Right lobe of liver (tissue), 6 donors: Measurements from ENCODE around the gene MYO7B. TPM values are rescaled to one million over a fixed set of nuclear protein-coding genes. Genes with fewer than 3 reads are reported as not detected.

Experiments
- ATAC-seq, 4 donors: fragments of 200-7000 bp; cut with Tn5 transposase; one replicate each; pipeline ENCODE4 v1.9.1; 2020; ENCODE audit warnings: mild to moderate bottlenecking in 4 of 4, moderate library complexity in 4 of 4
- DNase-seq, 3 donors: peaks; one replicate each; pipeline ENCODE4 v3.0.0-alpha.2; 2020
- H3K27ac ChIP-seq, 3 donors: fragments of 200-600 bp; one replicate each; pipeline ENCODE4 v1.8.0; 2022
- H3K27me3 ChIP-seq, 2 donors: fragments of 200-600 bp; one replicate each; pipeline ENCODE4 v1.8.0; 2022
- H3K36me3 ChIP-seq, 4 donors: fragments of 200-600 bp; sonication (generic) in 1 of 4; one replicate each; pipeline versions ENCODE4 v1.5.1 to v1.8.0; 2017 to 2022; ENCODE audit warnings: control low read depth in 1 of 4
- H3K4me1 ChIP-seq, 4 donors: fragments of 200-600 bp; sonication (generic) in 1 of 4; one replicate each; pipeline versions ENCODE4 v1.5.1 to v1.8.0; 2017 to 2022; ENCODE audit warnings: control low read depth in 1 of 4
- H3K4me3 ChIP-seq, 3 donors: fragments of 200-600 bp; one replicate each; pipeline ENCODE4 v1.8.0; 2022
- H3K9me3 ChIP-seq, 4 donors: fragments of 200-600 bp; sonication (generic) in 1 of 4; one replicate each; pipeline versions ENCODE4 v1.5.1 to v1.8.0; 2017 to 2022; ENCODE audit warnings: control low read depth in 1 of 4
- POLR2A ChIP-seq: fragments of 450-650 bp; IDR thresholded peaks from one replicate; pipeline ENCODE4 v1.6.1; 2017; ENCODE audit warnings: antibody characterized with exemption, mild to moderate bottlenecking
- WGBS: methylation state at CpG from one replicate; pipeline ENCODE4 v1.1.6; 2018; ENCODE audit warnings: low coverage, low lambda C conversion rate; ENCODE audit not compliant: insufficient coverage; ENCODE audit errors: missing lambda C conversion rate; 5-methylcytosine and 5-hydroxymethylcytosine counted together
- intact Hi-C, 2 donors: fragments of 100-400 bp; cut with DNase I; formaldehyde crosslinking; loops; one replicate each; pipeline versions ENCODE4 v1.11.2 to v1.14.1; 2022
- total RNA-seq, 6 experiments: library from RNA; depleted of rRNA in 2 of 6; stranded (reverse); fragments of >200 nt in 2 of 6; fragmentation: NEBNext Ultra II Directional in 3 of 6; extraction: Animal tissue kit (Norgen Biotek cat#: 25700) in 3 of 6; gene quantifications; one replicate each; pipeline versions ENCODE4 v1.1.0 to v1.2.4, GENCODE V29; 2016 to 2023
- TF ChIP-seq, protein P1 (sequence below), 4 donors: fragments of 200-600 bp in 3 of 4; fragments of 450-650 bp in 1 of 4; IDR thresholded peaks; one replicate each; pipeline versions ENCODE4 v1.5.1 to v1.8.0; 2016 to 2022; ENCODE audit warnings: antibody characterized with exemption in 4 of 4, mild to moderate bottlenecking in 2 of 4
- donor health status: DM: no; HTN: yes; CAD: no.
- donor health status: DM: no; HTN: no; CAD: no.
- donor health status: DM: no; HTN: no; CAD: no.
- donor health status: DM: no; HTN: yes; CAD: no.
- donor health status: DM: no; HTN: yes; CAD: no.

Gene MYO7B
- total RNA-seq, 6 experiments from 2014 or later: 0.21 to 2.7 (median 0.37) TPM; not detected in 1

DNA sequence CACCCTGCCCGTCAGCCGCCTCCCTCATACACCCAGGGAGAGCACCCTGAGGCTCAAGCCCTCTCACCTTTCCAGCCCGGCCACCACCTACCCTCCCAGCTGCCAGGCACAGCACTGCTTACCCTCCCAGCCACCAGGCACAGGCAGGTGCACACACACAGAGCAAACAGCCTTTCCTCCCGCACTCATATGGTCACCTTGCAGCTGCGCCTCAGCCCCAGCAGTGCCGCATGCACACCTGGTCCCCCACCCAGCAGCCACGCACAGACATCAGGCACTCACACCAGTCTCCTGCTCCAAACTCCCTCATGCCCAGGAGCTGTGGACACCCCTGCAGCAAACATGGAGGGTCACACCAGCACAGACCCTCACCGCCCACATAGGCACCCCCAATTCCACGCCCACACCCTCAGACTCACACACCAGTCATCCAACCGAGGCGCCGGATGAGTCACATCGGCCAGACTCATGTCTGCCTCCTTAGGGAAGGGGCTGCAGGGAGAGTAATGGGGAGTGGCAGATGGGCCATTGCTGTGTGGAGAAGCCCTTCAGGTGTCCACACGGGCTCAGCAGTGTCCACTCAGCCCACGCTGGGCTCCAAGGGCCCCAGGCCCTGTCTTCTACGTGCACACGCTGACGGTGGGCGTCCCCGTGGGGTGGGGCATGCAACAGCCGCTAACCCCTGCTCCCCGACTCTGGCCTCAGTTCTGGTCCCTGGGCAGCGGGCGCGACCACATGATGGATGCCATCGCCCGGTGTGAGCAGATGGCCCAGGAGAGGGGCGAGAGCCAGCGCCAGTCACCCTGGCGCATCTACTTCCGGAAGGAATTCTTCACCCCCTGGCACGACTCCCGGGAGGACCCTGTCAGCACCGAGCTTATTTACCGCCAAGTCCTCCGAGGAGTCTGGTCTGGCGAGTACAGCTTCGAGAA, 88.2 kb downstream of the MYO7B start:
- no peaks in the 10 kb centered on the region for H3K9me3 ChIP-seq
- no peak overlapping the region for H3K27ac ChIP-seq
- H3K4me1 ChIP-seq: no peaks in the 10 kb centered on the region
- H3K4me3 ChIP-seq: no peak overlapping the region
- ATAC-seq (no peak), DNase-seq (peak in 2 of 3 donors; percentile 43 to 55)
- WGBS: no CpG with 5 or more reads among the region's 38 CpGs
- H3K36me3 ChIP-seq: no peaks in the 10 kb centered on the region
- no peaks in the 10 kb centered on the region for H3K27me3 ChIP-seq
- intact Hi-C loops: no loop called here
- TF ChIP-seq, protein P1, sequence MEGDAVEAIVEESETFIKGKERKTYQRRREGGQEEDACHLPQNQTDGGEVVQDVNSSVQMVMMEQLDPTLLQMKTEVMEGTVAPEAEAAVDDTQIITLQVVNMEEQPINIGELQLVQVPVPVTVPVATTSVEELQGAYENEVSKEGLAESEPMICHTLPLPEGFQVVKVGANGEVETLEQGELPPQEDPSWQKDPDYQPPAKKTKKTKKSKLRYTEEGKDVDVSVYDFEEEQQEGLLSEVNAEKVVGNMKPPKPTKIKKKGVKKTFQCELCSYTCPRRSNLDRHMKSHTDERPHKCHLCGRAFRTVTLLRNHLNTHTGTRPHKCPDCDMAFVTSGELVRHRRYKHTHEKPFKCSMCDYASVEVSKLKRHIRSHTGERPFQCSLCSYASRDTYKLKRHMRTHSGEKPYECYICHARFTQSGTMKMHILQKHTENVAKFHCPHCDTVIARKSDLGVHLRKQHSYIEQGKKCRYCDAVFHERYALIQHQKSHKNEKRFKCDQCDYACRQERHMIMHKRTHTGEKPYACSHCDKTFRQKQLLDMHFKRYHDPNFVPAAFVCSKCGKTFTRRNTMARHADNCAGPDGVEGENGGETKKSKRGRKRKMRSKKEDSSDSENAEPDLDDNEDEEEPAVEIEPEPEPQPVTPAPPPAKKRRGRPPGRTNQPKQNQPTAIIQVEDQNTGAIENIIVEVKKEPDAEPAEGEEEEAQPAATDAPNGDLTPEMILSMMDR (IDR thresholded peaks at IDR 0.05): no peak
- no peak for TF ChIP-seq POLR2A

DNA sequence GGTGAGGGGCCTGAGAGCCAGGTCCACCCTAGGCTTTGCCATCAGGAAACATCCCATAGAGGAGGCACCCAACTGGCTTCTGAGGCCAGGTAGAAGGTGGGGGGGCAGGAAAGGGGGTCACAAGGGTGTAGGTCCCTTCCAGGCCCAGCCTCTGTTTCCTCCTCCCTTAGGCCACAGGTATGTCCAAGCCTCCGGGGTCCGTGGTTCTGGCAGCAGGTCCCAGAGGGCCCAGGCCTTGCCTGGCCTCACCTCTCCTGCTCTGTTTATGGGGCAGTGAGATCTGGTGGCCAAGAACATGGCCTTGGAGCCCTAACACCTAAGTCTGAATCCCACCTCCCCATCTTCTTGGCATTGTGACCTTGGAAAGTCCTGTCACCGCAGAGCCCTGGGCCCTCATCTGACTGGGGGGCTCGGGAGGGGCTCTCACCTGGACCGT, 88.9 kb downstream of the MYO7B start:
- H3K27ac ChIP-seq: no peak overlapping the region
- no peak for ATAC-seq

GRCh38 chr2:127624756-127625571, 89.5 kb downstream of the MYO7B start:
- no peaks in the 10 kb centered on the region for H3K4me1 ChIP-seq
- 80% methylated on average over 1 of the region's 23 CpGs for WGBS
- TF ChIP-seq, protein P1 (IDR thresholded peaks at IDR 0.05): no peak
- no peak for TF ChIP-seq POLR2A
- DNase-seq: peak in 2 of 3 donors; percentile 40 to 45
- no peaks in the 10 kb centered on the region for H3K36me3 ChIP-seq
- no peaks in the 10 kb centered on the region for H3K9me3 ChIP-seq
- H3K27me3 ChIP-seq: no peaks in the 10 kb centered on the region
- H3K27ac ChIP-seq: no peak overlapping the region
- no peak overlapping the region for H3K4me3 ChIP-seq
- no peak for ATAC-seq
- intact Hi-C loops: no loop called here

More for the DNA sequence above, 88.9 kb downstream of the MYO7B start:
- TF ChIP-seq POLR2A: no peak
- TF ChIP-seq, protein P1 (IDR thresholded peaks at IDR 0.05): no peak
- intact Hi-C loops: no loop called here
- Histone ChIP-seq H3K36me3 (no peaks in the 10 kb centered on the region), H3K4me3 (no peak overlapping the region), H3K27me3 (no peaks in the 10 kb centered on the region), H3K9me3 (no peaks in the 10 kb centered on the region), H3K4me1 (no peaks in the 10 kb centered on the region)
- no CpG with 5 or more reads among the region's 5 CpGs for WGBS
- DNase-seq: peak in 1 of 3 donors; percentile 18

DNA sequence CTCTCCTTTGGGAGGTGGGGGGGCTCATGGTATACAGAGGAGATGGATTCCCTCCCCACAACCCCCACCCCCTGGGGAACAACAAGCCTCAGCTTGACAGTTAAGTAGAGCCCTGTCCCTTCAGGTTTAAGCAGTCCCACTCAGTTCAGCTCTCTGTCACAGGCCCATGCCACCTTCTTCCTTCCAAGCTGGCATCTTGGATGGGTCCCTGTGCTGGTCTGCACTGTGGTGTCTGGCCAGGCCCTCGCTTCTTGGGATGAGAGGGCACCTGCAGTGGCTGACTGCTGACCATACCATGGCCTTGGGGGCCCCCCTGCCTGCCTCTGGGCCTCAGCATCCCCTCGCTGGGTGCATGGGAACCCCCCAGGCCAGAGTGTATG, 90.1 kb downstream of the MYO7B start:
- ATAC-seq (no peak), DNase-seq (peak in 1 of 3 donors; percentile 22)
- H3K36me3 ChIP-seq: no peaks in the 10 kb centered on the region
- no peaks in the 10 kb centered on the region for H3K4me1 ChIP-seq
- 61% methylated on average over 2 of the region's 2 CpGs for WGBS
- TF ChIP-seq POLR2A: no peak
- TF ChIP-seq, protein P1 (IDR thresholded peaks at IDR 0.05): no peak
- intact Hi-C loops: no loop called here
- no peak overlapping the region for H3K27ac ChIP-seq
- H3K27me3 ChIP-seq: no peaks in the 10 kb centered on the region
- H3K9me3 ChIP-seq: no peaks in the 10 kb centered on the region
- H3K4me3 ChIP-seq: no peak overlapping the region
